Suprapubic skin (tissue), 4 donors: ENCODE measurements around the gene ICE2. TPM values are rescaled to one million over a fixed set of nuclear protein-coding genes. Genes with fewer than 3 reads are reported as not detected.

Experiments used
- DNase-seq, 2 donors: peaks; one replicate each; pipeline ENCODE4 v3.0.0-alpha.2; 2019; ENCODE audit warnings: low spot score in 2 of 2
- H3K27ac ChIP-seq: fragments of 200-600 bp; sonication (generic); one replicate; pipeline ENCODE4 v1.5.1; 2019
- H3K27me3 ChIP-seq: fragments of 200-600 bp; sonication (generic); one replicate; pipeline ENCODE4 v1.5.1; 2019
- H3K36me3 ChIP-seq: fragments of 200-600 bp; sonication (generic); one replicate; pipeline ENCODE4 v1.5.1; 2019
- H3K4me1 ChIP-seq: fragments of 200-600 bp; sonication (generic); one replicate; pipeline ENCODE4 v1.5.1; 2019
- H3K4me3 ChIP-seq: fragments of 200-600 bp; sonication (generic); one replicate; pipeline ENCODE4 v1.5.1; 2019; ENCODE audit warnings: mild to moderate bottlenecking
- H3K9me3 ChIP-seq: fragments of 200-600 bp; sonication (generic); one replicate; pipeline ENCODE4 v1.5.1; 2019
- EP300 ChIP-seq: sonication (generic); formaldehyde crosslinking; IDR thresholded peaks from one replicate; pipeline ENCODE4 v1.6.1; 2017; ENCODE audit warnings: antibody characterized with exemption
- POLR2A ChIP-seq, 2 donors: fragments of 450-650 bp; IDR thresholded peaks; one replicate each; pipeline ENCODE4 v1.6.1; 2017; ENCODE audit warnings: antibody characterized with exemption in 2 of 2, mild to moderate bottlenecking in 2 of 2, moderate library complexity in 2 of 2
- POLR2AphosphoS5 ChIP-seq, 3 donors: sonication (generic); formaldehyde crosslinking; IDR thresholded peaks; one replicate each; pipeline ENCODE4 v1.6.1; 2017; ENCODE audit warnings: antibody characterized with exemption in 3 of 3
- WGBS: methylation state at CpG from one replicate; pipeline ENCODE4 v1.1.5; 2018; 5-methylcytosine and 5-hydroxymethylcytosine counted together
- total RNA-seq, 4 donors: library from RNA; depleted of rRNA; stranded (reverse); fragments of >200 nt; gene quantifications; one replicate each; pipeline ENCODE4 v1.1.0, GENCODE V29; 2016
- TF ChIP-seq, protein P1 (sequence below), 2 donors: fragments of 200-600 bp in 1 of 2; fragments of 450-650 bp in 1 of 2; sonication (generic) in 1 of 2; IDR thresholded peaks; one replicate each; pipeline ENCODE4 v1.5.1; 2016 to 2019; ENCODE audit warnings: antibody characterized with exemption in 2 of 2, mild to moderate bottlenecking in 1 of 2, moderate library complexity in 1 of 2

ICE2 gene
- total RNA-seq, 4 donors from 2014 or later = 11.9 to 35.2 (median 27.2) TPM

DNA sequence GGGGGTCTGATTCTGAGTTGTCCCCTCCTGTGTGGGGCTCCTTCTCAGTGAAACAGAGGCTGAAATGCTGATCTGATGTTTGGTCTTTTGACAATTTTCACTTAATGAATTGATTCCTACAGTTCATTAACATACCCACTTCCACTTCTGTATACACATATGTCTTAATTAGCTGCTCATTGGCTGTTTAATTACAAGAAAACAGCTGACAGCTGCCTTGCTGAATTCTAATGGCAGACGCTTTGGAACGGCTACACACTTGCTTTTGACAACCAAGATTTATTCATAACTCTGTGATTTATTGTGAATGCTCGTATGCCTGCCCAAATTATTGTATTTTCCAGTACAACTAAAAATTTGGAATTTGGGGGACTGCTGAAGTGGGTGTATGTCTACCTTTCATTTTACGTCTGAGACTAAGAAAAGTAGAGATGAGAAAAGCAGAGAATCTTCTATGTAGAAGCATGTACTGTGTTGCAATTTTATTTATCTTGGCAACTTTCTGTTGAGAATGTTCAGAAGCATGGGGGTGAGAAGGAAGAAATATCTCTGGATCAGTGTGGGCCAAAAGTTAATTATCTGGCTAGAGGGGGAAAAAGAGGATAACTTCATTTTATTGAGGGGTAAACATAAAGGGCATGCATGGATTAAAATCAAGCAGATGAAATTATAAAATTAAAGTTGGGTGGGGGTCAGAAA lies 46.5 kb upstream of the ICE2 start:
- Histone ChIP-seq H3K36me3 (no peaks in the 10 kb centered on the region), H3K4me3 (no peak overlapping the region), H3K27ac (peak overlapping the region; percentile 39), H3K9me3 (no peaks in the 10 kb centered on the region), H3K27me3 (no peaks in the 10 kb centered on the region), H3K4me1 (peaks cover 36% of the 10 kb centered on the region)
- TF ChIP-seq POLR2AphosphoS5 (IDR thresholded peaks at IDR 0.05) = no peak
- no peak for TF ChIP-seq POLR2A (IDR thresholded peaks at IDR 0.05)
- TF ChIP-seq, protein P1, sequence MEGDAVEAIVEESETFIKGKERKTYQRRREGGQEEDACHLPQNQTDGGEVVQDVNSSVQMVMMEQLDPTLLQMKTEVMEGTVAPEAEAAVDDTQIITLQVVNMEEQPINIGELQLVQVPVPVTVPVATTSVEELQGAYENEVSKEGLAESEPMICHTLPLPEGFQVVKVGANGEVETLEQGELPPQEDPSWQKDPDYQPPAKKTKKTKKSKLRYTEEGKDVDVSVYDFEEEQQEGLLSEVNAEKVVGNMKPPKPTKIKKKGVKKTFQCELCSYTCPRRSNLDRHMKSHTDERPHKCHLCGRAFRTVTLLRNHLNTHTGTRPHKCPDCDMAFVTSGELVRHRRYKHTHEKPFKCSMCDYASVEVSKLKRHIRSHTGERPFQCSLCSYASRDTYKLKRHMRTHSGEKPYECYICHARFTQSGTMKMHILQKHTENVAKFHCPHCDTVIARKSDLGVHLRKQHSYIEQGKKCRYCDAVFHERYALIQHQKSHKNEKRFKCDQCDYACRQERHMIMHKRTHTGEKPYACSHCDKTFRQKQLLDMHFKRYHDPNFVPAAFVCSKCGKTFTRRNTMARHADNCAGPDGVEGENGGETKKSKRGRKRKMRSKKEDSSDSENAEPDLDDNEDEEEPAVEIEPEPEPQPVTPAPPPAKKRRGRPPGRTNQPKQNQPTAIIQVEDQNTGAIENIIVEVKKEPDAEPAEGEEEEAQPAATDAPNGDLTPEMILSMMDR (IDR thresholded peaks at IDR 0.05) = no peak
- no peak for TF ChIP-seq EP300
- DNase-seq = no peak
- 48% methylated on average over 4 of the region's 4 CpGs for WGBS

DNA sequence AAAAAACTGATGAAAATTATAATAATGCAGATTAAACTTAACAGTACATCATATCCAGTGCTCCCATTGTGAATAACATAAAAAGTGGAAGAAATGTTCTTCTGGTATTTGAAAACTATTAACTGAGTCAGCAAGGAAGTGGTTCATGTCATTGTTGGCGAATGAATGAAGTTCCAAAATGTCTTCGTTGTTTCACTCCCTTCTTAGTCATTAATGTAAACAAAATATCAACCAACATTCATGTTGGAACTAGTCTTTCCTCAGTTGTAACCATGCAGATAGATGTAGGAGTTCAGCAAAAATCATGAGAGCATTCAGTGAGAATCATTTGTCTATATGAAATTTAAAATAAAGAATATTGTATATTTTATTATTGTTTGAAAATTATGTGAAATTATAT lies 44.1 kb upstream of the ICE2 start:
- H3K27me3 ChIP-seq = no peaks in the 10 kb centered on the region
- H3K9me3 ChIP-seq = no peaks in the 10 kb centered on the region
- TF ChIP-seq POLR2A (IDR thresholded peaks at IDR 0.05) (no peak), EP300 (no peak), POLR2AphosphoS5 (IDR thresholded peaks at IDR 0.05) (no peak)
- TF ChIP-seq, protein P1 (IDR thresholded peaks at IDR 0.05) = no peak
- WGBS = 34% methylated on average over 2 of the region's 2 CpGs
- peaks cover 29% of the 10 kb centered on the region for H3K4me1 ChIP-seq
- peak overlapping the region; percentile 13 for H3K27ac ChIP-seq
- no peak for DNase-seq
- no peak overlapping the region for H3K4me3 ChIP-seq
- no peaks in the 10 kb centered on the region for H3K36me3 ChIP-seq

DNA sequence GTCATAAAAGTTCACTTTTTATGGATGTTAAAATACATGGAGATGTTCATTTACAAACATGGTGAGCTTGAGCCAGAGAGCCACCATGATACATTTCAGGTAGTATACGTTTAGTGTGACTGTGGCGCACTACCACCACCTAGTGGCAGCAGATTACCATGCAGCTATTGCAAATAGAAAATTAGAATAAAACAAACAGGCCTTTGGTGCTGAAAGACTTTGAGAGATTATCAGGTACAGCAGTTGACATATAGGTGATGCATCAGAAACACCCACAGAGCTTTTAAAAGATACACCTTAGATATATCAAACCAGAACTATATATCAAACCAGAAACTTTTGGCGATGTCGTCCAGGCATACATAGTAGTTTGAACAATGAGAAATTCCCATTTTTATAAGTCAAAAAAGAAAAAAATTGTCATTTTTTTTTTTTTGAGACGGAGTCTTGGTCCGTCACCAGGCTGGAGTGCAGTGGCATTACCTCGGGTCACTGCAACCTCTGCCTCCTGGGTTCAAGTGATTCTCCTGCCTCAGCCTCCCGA lies 42.0 kb upstream of the ICE2 start:
- Histone ChIP-seq H3K36me3 (peaks cover 4% of the 10 kb centered on the region), H3K4me1 (peaks cover 19% of the 10 kb centered on the region), H3K27me3 (no peaks in the 10 kb centered on the region), H3K9me3 (no peaks in the 10 kb centered on the region), H3K4me3 (no peak overlapping the region), H3K27ac (no peak overlapping the region)
- TF ChIP-seq POLR2AphosphoS5 (IDR thresholded peaks at IDR 0.05) = no peak
- TF ChIP-seq, protein P1 (IDR thresholded peaks at IDR 0.05) = peak; percentile 62 to 85
- no peak for TF ChIP-seq EP300
- DNase-seq = no peak
- 75% methylated on average over 8 of the region's 8 CpGs for WGBS

DNA sequence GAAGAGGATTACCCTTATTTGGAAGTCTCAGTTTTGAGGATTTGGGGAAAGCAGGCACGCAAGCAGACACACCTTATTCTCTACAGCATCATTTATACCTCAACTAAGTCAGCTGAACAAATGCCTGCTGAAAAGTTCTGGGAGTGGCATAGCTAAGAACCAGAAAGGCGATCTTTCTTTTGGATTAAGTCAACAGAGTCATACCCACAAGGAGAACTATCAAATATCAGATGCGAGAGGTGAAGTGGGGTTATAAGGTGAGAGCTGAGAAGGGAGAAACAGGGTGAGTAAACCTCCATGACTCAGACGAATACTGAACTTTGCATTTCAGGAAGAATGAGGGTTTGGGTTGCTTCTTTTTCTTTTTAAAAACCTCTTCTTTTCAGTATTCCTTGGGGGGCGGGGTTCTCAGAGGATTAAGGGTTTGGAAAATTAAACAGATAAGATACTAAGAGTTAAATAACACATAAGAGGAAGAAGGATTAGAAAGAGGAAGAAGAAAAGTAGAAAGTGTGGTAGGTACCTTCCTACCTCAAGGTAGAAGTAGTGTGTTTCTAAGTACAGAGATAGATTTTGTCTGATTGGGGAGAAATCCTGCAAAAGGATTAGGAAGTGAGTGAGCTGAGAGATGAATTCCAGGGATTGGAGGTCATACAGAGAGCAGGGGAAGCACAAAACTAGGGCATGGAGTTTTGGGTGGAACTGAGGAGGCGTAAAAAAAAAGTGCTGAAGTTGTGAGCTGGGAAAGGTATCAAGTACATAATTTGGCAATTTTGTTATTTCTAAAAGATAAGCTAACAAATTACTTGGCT lies 41.3 kb upstream of the ICE2 start:
- H3K36me3 ChIP-seq = peaks cover 4% of the 10 kb centered on the region
- H3K9me3 ChIP-seq = no peaks in the 10 kb centered on the region
- H3K4me1 ChIP-seq = peaks cover 13% of the 10 kb centered on the region
- no peak for DNase-seq
- H3K4me3 ChIP-seq = no peak overlapping the region
- H3K27ac ChIP-seq = no peak overlapping the region
- no peak for TF ChIP-seq POLR2AphosphoS5 (IDR thresholded peaks at IDR 0.05)
- no peaks in the 10 kb centered on the region for H3K27me3 ChIP-seq
- 65% methylated on average over 6 of the region's 6 CpGs for WGBS

DNA sequence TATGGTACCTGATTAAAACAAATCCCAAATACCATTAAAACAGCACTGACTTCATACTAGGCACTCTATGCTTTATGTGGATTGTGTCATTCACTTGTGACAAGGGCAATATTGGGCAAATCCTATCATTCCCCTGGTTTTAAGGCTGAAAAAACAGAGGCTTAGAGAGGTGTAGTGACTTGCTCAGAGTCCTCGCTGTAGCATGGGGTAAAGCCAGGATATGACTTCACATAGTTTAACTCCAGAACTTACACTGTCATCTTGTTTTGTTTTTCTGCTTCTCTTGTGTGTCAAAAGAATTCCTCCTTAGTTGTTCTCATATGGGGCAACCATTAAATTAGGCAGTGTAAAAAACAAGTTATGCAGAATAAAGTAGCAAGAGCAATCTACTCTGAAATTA lies 40.3 kb upstream of the ICE2 start:
- 45% methylated on average over 1 of the region's 1 CpG for WGBS
- Histone ChIP-seq H3K4me3 (no peak overlapping the region), H3K9me3 (no peaks in the 10 kb centered on the region), H3K27ac (no peak overlapping the region), H3K27me3 (no peaks in the 10 kb centered on the region), H3K36me3 (peaks cover 12% of the 10 kb centered on the region), H3K4me1 (peaks cover 8% of the 10 kb centered on the region)
- TF ChIP-seq POLR2A (IDR thresholded peaks at IDR 0.05) = no peak
- TF ChIP-seq EP300 = no peak
- no peak for TF ChIP-seq POLR2AphosphoS5 (IDR thresholded peaks at IDR 0.05)
- TF ChIP-seq, protein P1 (IDR thresholded peaks at IDR 0.05) = no peak
- no peak for DNase-seq
